ENCODE results near the gene PER3. TPM values are rescaled to one million over a fixed set of nuclear protein-coding genes. Genes with fewer than 3 reads are reported as not detected.

PER3 gene
- total and polyA plus RNA-seq, 2 donors (not counting 1 experiment from before 2014, with no cell fraction given): 2.4 to 5.8 TPM

DNA sequence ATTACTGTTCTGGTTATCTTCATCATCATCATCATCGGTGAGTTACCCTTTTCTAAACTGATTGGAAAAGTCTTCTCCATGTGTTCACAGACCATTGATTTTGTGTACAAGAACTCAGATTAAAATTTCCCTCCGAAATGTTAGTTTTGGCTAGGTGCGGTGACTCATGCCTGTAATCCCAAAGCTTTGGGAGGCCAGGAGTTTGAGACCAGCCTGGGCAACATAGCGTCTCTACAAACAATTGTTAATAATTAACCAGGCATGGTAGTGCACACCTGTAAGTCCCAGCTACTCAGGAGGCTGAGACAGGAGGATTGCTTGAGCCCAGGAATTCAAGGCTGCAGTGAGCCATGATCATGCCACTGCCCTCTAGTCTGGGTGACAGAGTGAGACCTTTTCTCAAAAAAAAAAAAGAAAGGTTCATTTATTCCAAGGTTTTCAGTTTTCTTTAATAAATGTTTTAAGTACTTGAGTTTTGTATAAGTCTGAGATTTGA is 5.9 kb upstream of the PER3 start:
- DNase-seq (no peak), ATAC-seq (ENCODE audit: low read depth) (no peak)
- no peaks in the 10 kb centered on the region for H3K27me3 Mint-ChIP-seq
- Histone ChIP-seq H3K4me2 (replicated peaks; ENCODE audit: low read depth, low read length, poor library complexity, severe bottlenecking) (no peak overlapping the region), H3K9ac (ENCODE audit: low read length) (no peak overlapping the region), H4K20me1 (ENCODE audit: control insufficient read depth, insufficient read depth, low read length, poor library complexity, severe bottlenecking) (peaks cover 9% of the 10 kb centered on the region), H3K27ac (ENCODE audit: low read length in 2 of 2) (no peak overlapping the region), H3K4me1 (ENCODE audit: control insufficient read depth in 2 of 2, insufficient read depth in 2 of 2, low read length in 2 of 2) (peaks cover 5 to 15% of the 10 kb centered on the region in 2 donors), H3K9me3 (ENCODE audit: control extremely low read depth in 1 of 3, control insufficient read depth in 2 of 3, insufficient read depth in 1 of 3, low read length in 2 of 3) (no peaks in the 10 kb centered on the region), H3K4me3 (ENCODE audit: control extremely low read depth in 1 of 5, extremely low read depth in 1 of 5, insufficient read depth in 1 of 5, low read depth in 2 of 5, low read length in 4 of 5) (no peak overlapping the region), H2AFZ (ENCODE audit: insufficient read depth, low read depth, low read length, poor library complexity, severe bottlenecking) (no peak overlapping the region), H3K27me3 (replicated peaks in 1 of 4; ENCODE audit: control extremely low read depth in 1 of 4, control insufficient read depth in 3 of 4, insufficient read depth in 4 of 4, low read length in 3 of 4) (no peaks in the 10 kb centered on the region), H3K36me3 (replicated peaks in 1 of 2; ENCODE audit: control extremely low read depth in 1 of 2, control insufficient read depth in 1 of 2, extremely low read depth in 1 of 2, insufficient read depth in 2 of 2, low read length in 1 of 2) (peaks cover 16 to 44% of the 10 kb centered on the region in 2 experiments), H3K79me2 (ENCODE audit: control insufficient read depth, insufficient read depth, low read length) (peaks cover 5% of the 10 kb centered on the region)
- H3K27ac Mint-ChIP-seq: no peak overlapping the region
- ChIA-PET CTCF (no interaction called here), POLR2A (no interaction called here)
- intact Hi-C loops (cut with micrococcal nuclease): loop anchor here (10.0 kb wide), 1 partner anchor 1037 kb away; the partner anchor contains the start of gene RERE
- H3K4me1 Mint-ChIP-seq: peaks cover 24% of the 10 kb centered on the region
- no peak overlapping the region for H3K4me3 Mint-ChIP-seq
- TF ChIP-seq, protein P1, sequence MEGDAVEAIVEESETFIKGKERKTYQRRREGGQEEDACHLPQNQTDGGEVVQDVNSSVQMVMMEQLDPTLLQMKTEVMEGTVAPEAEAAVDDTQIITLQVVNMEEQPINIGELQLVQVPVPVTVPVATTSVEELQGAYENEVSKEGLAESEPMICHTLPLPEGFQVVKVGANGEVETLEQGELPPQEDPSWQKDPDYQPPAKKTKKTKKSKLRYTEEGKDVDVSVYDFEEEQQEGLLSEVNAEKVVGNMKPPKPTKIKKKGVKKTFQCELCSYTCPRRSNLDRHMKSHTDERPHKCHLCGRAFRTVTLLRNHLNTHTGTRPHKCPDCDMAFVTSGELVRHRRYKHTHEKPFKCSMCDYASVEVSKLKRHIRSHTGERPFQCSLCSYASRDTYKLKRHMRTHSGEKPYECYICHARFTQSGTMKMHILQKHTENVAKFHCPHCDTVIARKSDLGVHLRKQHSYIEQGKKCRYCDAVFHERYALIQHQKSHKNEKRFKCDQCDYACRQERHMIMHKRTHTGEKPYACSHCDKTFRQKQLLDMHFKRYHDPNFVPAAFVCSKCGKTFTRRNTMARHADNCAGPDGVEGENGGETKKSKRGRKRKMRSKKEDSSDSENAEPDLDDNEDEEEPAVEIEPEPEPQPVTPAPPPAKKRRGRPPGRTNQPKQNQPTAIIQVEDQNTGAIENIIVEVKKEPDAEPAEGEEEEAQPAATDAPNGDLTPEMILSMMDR (IDR thresholded peaks at IDR 0.05): no peak
- TF ChIP-seq EZH2 (IDR thresholded peaks at IDR 0.05; ENCODE audit: borderline replicate concordance, insufficient read depth, low read depth, low read length, poor library complexity, severe bottlenecking): no peak
- no peaks in the 10 kb centered on the region for H3K9me3 Mint-ChIP-seq (ENCODE audit: insufficient read depth)
- WGBS (ENCODE audit: insufficient coverage): 100% methylated on average over 3 of the region's 4 CpGs

DNA sequence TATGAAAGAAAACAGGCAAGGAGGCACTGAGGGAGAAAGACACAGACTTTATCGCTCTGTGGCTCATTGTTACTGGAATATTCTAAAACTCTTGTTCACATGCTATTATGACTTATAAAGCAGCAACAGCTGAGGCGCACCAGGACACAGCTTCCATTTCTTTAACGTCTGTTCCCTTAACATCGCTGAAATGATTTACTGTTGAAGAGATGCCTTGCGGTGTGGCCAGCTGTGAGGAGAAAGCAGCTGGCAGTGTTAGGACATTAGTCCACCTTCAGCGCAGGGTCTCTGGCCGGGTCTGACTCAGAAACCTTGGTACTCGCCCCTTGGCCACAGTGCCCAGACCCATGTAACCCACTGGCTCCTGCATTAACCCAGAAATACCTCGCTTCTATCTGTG is 3.1 kb upstream of the PER3 start:
- Mint-ChIP-seq H3K27me3 (no peaks in the 10 kb centered on the region), H3K9me3 (ENCODE audit: insufficient read depth) (no peaks in the 10 kb centered on the region), H3K4me3 (no peak overlapping the region), H3K4me1 (peaks cover 17% of the 10 kb centered on the region), H3K27ac (no peak overlapping the region)
- peaks cover 12 to 31% of the 10 kb centered on the region in 2 experiments for H3K36me3 ChIP-seq (replicated peaks in 1 of 2; ENCODE audit: control extremely low read depth in 1 of 2, control insufficient read depth in 1 of 2, extremely low read depth in 1 of 2, insufficient read depth in 2 of 2, low read length in 1 of 2)
- H3K9ac ChIP-seq (ENCODE audit: low read length): no peak overlapping the region
- no peaks in the 10 kb centered on the region for H3K27me3 ChIP-seq (replicated peaks in 1 of 4; ENCODE audit: control extremely low read depth in 1 of 4, control insufficient read depth in 3 of 4, insufficient read depth in 4 of 4, low read length in 3 of 4)
- ChIA-PET CTCF (interaction anchor here (0.9 kb wide), 1 partner anchor 28 kb away, joined by 3 read pairs; no protein-coding TSS in a partner anchor), POLR2A (interaction anchor here (0.6 kb wide), 1 partner anchor 109 kb away, joined by 3 read pairs; no protein-coding TSS in a partner anchor)
- peaks cover 5% of the 10 kb centered on the region for H3K79me2 ChIP-seq (ENCODE audit: control insufficient read depth, insufficient read depth, low read length)
- H3K27ac ChIP-seq (ENCODE audit: low read length in 2 of 2): no peak overlapping the region
- DNase-seq (no peak), ATAC-seq (ENCODE audit: low read depth) (no peak)
- H3K4me2 ChIP-seq (replicated peaks; ENCODE audit: low read depth, low read length, poor library complexity, severe bottlenecking): no peak overlapping the region
- H3K4me1 ChIP-seq (ENCODE audit: control insufficient read depth in 2 of 2, insufficient read depth in 2 of 2, low read length in 2 of 2): peaks cover 8 to 22% of the 10 kb centered on the region in 2 donors
- 96% methylated on average over 7 of the region's 9 CpGs for WGBS (ENCODE audit: insufficient coverage)
- H3K9me3 ChIP-seq (ENCODE audit: control extremely low read depth in 1 of 3, control insufficient read depth in 2 of 3, insufficient read depth in 1 of 3, low read length in 2 of 3): peaks cover 0 to 7% (median 0%) of the 10 kb centered on the region in 3 donors
- no peak overlapping the region for H2AFZ ChIP-seq (ENCODE audit: insufficient read depth, low read depth, low read length, poor library complexity, severe bottlenecking)
- intact Hi-C loops (cut with micrococcal nuclease): loop anchor here (10.0 kb wide), 1 partner anchor 1786 kb away; the partner anchor contains the start of gene NPHP4
- H4K20me1 ChIP-seq (ENCODE audit: control insufficient read depth, insufficient read depth, low read length, poor library complexity, severe bottlenecking): peaks cover 6% of the 10 kb centered on the region
- no peak for TF ChIP-seq EZH2 (IDR thresholded peaks at IDR 0.05; ENCODE audit: borderline replicate concordance, insufficient read depth, low read depth, low read length, poor library complexity, severe bottlenecking)
- TF ChIP-seq, protein P1 (IDR thresholded peaks at IDR 0.05): no peak
- H3K4me3 ChIP-seq (ENCODE audit: control extremely low read depth in 1 of 5, extremely low read depth in 1 of 5, insufficient read depth in 1 of 5, low read depth in 2 of 5, low read length in 4 of 5): no peak overlapping the region
